Measurements from ENCODE around the gene TLE1. TPM values are rescaled to one million over a fixed set of nuclear protein-coding genes. Genes with fewer than 3 reads are reported as not detected.
"Not testable (repeated sequence)": the region's sequence is repeated elsewhere in the genome, so short reads cannot be mapped to it uniquely, and the experiment has no call there.

The TLE1 gene
- total RNA-seq, 1 experiment from 2014 or later: 13.6 TPM

- in situ Hi-C loops (cut with HindIII; ENCODE audit: low sequenced_read_pairs): no loop called here
- DNase-seq (ENCODE audit: low spot score): no peak
Measured at GRCh38 chr9:81661339-81661738, 28.0 kb downstream of the TLE1 start.

- no peak for DNase-seq (ENCODE audit: low spot score)
Measured at GRCh38 chr9:81656871-81657337, 32.4 kb downstream of the TLE1 start.

DNA sequence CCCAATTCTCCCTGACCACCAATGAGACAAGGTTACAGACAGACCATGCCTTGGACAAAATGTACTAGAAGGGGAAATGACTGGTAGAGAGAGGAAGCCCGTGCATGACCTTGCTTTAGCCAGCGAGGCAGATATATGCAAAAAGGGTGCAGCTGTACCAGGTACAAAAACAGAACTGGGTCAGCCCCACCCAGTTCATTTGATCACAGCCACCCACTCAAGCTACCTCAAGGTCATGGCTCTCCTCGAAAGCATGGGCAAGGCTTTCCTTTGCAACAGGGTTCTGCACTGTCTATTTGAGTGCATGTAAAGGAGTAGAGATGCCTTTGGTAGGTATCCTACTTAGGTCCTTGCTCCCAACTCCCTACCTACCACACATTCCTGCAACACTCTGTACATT lies 33.3 kb downstream of the TLE1 start:
- in situ Hi-C loops (cut with HindIII; ENCODE audit: low sequenced_read_pairs): no loop called here
- no peak for DNase-seq (ENCODE audit: low spot score)

More at GRCh38 chr9:81656871-81657337, 32.4 kb downstream of the TLE1 start:
- in situ Hi-C loops (cut with HindIII; ENCODE audit: low sequenced_read_pairs): no loop called here

DNA sequence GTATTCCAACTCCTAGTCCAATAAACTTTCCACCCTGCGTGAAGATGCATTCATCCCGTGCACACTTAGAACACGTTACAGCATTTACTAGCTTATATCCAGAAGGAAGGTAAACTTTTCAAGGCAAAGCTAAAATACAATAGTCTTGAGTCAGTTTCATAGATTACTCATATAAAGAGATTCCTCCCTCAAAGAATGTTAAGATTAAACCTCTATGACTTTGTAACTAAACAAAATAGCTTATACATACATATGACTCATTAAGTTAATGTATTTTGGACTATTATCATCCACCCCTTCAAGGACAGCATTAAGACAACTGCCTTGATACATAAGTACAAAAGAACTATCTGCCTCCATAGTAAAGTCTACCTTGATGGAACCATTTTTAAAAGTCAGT lies 36.1 kb downstream of the TLE1 start:
- no peak for DNase-seq (ENCODE audit: low spot score)
- in situ Hi-C loops (cut with HindIII; ENCODE audit: low sequenced_read_pairs): no loop called here

- in situ Hi-C loops (cut with HindIII; ENCODE audit: low sequenced_read_pairs): no loop called here
- DNase-seq (ENCODE audit: low spot score): no peak
Measured at GRCh38 chr9:81652058-81652687, 37.2 kb downstream of the TLE1 start.

- no peak for DNase-seq (ENCODE audit: low spot score)
- in situ Hi-C loops (cut with HindIII; ENCODE audit: low sequenced_read_pairs): no loop called here
Measured at GRCh38 chr9:81650586-81651515, 38.5 kb downstream of the TLE1 start.

DNA sequence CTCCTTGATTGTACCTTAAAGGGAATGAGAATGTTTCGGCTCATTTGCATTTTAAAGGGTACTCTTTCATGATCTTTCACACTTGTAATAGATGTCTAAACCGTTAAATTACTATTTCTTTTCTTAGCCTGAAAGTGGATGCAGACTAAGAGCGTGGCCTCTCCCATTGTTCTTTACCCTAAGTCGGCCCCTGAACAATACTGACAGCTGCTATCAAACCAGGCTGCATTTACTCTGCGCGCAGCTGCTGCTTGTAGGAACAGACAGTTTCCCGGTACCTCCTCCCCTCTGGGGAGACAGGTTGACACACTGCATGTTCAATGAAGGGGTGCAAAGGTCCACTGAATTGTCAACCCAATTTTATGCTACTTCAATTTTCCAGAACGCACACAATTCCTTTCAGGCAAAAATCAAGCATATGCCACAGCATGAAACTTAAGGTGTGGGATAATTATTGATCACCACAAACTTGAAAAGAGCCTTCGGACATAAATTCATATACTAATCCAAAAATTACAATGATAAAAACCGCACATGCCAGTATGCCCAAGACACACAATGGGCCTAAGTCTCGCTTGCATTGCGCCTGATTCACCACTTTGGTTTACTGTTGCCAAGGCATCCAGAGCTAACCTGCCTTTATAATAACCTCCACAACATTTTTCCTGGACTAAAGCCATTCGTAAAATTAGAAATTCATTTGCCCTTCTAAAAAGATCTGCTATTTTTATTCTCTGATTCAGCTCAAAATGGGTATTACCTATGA lies 39.7 kb downstream of the TLE1 start:
- in situ Hi-C loops (cut with HindIII; ENCODE audit: low sequenced_read_pairs): no loop called here
- no peak for DNase-seq (ENCODE audit: low spot score)

- DNase-seq (ENCODE audit: low spot score): no peak
- in situ Hi-C loops (cut with HindIII; ENCODE audit: low sequenced_read_pairs): no loop called here
Measured at GRCh38 chr9:81648891-81649290, 40.5 kb downstream of the TLE1 start.

GRCh38 chr9:81646337-81646736 lies 43.0 kb downstream of the TLE1 start:
- in situ Hi-C loops (cut with HindIII; ENCODE audit: low sequenced_read_pairs): no loop called here
- no peak for DNase-seq (ENCODE audit: low spot score)

DNA sequence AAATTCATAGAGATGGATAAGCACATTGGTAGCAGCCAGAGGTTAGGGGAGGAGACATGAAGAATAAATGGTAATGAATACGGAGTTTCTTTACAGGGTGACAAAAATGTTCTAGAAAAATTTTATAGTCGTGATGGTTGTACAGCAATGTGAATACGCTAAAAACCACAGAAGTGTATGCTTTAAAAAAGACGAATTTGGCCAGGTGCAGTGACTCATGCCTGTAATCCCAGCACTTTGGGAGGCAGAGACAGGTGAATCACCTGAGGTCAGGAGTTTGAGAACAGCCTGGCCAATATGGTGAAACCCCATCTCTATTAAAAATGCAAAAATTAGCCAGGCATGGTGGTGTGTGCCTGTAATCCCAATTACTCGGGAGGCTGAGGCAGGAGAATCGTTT lies 44.8 kb downstream of the TLE1 start:
- in situ Hi-C loops (cut with HindIII; ENCODE audit: low sequenced_read_pairs); DNase-seq (ENCODE audit: low spot score): not testable (repeated sequence)

- in situ Hi-C loops (cut with HindIII; ENCODE audit: low sequenced_read_pairs): no loop called here
- DNase-seq (ENCODE audit: low spot score): no peak
Measured at GRCh38 chr9:81637276-81637675, 52.1 kb downstream of the TLE1 start.

GRCh38 chr9:81636255-81636599 lies 53.1 kb downstream of the TLE1 start:
- in situ Hi-C loops (cut with HindIII; ENCODE audit: low sequenced_read_pairs): no loop called here
- DNase-seq (ENCODE audit: low spot score): peak; percentile 23

DNA sequence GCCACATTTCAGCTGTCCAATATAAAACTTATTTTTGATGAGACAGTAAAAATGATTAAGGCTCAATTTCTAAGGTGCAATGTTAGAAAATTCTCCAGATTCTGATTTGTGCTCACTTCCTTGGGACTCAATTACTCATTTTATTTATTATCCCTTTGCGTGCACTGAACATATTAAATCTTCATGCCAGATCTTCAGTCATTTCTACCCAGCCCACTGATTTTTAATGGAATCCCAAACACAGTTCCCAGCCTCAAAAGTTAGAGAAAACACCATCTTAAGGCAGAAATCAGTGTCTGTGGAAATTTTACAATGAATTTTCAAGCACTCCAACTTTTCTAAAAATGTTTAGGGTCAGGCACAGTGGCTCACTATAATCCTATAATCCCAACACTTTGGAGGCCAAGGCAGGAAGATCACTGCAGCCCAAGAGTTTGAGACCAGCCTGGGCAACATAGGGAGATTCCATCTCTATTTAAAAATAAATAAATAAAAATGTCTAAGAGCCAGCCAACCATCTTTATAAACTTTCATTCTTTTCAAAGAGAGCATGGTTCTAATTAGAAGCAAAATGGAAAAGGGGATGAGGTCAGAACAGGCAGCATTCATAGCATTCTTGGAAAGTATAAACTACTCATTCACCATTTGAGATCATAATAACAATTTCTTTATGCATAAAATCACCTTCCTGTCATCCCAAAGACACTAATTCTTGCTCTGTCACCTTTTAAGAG lies 53.7 kb downstream of the TLE1 start:
- in situ Hi-C loops (cut with HindIII; ENCODE audit: low sequenced_read_pairs): no loop called here
- no peak for DNase-seq (ENCODE audit: low spot score)

DNA sequence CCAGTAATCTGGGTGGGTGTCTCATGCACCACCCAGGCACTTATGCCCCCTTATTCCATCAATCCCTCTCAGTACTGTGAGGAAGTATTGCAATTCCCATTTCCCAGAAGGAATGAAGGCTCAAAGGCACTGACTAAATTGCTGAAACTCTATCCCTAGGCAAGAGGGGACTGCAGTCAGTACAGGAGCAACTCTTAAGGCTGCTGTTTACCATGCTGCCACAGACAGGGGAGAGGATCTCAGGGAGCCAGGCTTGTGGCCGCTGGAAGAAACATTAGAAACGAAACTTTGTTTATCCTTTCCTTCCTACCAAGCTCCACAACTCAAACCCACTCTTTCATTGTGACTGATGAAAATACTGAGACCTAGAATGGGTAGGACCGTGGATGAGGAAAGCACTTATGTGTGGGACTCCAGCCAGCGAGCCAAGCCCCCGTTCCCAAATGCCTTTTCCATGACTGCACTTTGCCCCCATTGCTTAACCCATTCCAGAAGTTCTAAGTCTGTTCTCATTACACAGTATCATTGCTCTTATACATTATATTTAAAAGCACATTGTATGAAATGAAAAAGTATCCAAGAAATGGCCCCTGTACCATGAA lies 54.3 kb downstream of the TLE1 start:
- DNase-seq (ENCODE audit: low spot score): no peak
- in situ Hi-C loops (cut with HindIII; ENCODE audit: low sequenced_read_pairs): no loop called here

GRCh38 chr9:81633952-81634854 lies 55.1 kb downstream of the TLE1 start:
- no peak for DNase-seq (ENCODE audit: low spot score)
- in situ Hi-C loops (cut with HindIII; ENCODE audit: low sequenced_read_pairs): no loop called here

DNA sequence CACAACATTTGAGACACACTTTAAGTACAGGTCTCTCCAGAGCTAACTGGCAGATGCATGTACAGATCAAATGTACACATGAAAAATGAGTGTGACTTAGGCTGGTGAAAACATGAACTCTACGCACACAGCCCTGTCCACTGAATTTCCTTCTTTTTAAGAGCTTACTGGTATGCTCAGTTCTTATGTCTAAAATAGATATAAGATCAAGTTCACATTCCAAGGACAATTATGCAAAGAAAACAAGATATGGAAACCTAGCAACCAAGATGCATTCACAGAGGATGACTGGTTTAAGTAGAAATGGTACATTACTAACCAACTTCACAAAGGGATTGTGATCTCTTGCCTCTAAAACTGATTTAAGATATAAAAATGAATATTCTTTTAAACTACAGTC lies 56.7 kb downstream of the TLE1 start:
- no peak for DNase-seq (ENCODE audit: low spot score)
- in situ Hi-C loops (cut with HindIII; ENCODE audit: low sequenced_read_pairs): no loop called here

GRCh38 chr9:81631218-81631745 lies 58.1 kb downstream of the TLE1 start:
- DNase-seq (ENCODE audit: low spot score): no peak
- in situ Hi-C loops (cut with HindIII; ENCODE audit: low sequenced_read_pairs): no loop called here

- DNase-seq (ENCODE audit: low spot score): no peak
- in situ Hi-C loops (cut with HindIII; ENCODE audit: low sequenced_read_pairs): no loop called here
Measured at GRCh38 chr9:81629440-81629839, 59.9 kb downstream of the TLE1 start.

All from G401 (cell line).